ENCODE results near the gene C11orf54.
"Not testable (repeated sequence)": the region's sequence is repeated elsewhere in the genome, so short reads cannot be mapped to it uniquely, and the experiment has no call there.

DNA sequence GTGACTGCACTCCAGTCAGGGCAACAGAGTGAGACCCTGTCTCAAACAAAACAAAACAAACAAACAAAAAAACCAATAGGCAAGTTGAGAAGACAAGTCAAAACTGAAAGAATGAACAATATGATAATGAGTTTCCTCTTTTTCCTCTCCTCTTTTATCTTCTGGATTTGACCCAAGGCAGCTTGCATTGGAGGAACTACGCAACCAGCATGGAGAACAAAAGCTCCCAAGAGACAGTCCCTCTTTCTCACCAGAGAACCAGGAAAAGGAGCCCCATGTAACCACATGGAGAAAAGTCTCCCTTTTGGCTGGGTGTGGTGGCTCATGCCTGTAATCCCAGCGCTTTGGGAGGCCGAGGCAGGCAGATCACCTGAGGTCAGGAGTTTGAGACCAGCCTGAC lies 33.1 kb downstream of the C11orf54 start:
- TF ChIP-seq, protein P1, sequence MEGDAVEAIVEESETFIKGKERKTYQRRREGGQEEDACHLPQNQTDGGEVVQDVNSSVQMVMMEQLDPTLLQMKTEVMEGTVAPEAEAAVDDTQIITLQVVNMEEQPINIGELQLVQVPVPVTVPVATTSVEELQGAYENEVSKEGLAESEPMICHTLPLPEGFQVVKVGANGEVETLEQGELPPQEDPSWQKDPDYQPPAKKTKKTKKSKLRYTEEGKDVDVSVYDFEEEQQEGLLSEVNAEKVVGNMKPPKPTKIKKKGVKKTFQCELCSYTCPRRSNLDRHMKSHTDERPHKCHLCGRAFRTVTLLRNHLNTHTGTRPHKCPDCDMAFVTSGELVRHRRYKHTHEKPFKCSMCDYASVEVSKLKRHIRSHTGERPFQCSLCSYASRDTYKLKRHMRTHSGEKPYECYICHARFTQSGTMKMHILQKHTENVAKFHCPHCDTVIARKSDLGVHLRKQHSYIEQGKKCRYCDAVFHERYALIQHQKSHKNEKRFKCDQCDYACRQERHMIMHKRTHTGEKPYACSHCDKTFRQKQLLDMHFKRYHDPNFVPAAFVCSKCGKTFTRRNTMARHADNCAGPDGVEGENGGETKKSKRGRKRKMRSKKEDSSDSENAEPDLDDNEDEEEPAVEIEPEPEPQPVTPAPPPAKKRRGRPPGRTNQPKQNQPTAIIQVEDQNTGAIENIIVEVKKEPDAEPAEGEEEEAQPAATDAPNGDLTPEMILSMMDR (IDR thresholded peaks at IDR 0.05; ENCODE audit: low read depth, low read length, missing input control), result not testable (repeated sequence)
- not testable (repeated sequence) for TF ChIP-seq RAD21 (IDR thresholded peaks at IDR 0.05); EGR1 (IDR thresholded peaks at IDR 0.05; ENCODE audit: low read depth in 2 of 2); TAF1 (conservative IDR thresholded peaks at IDR 0.05)
- TF ChIP-seq, protein P2, sequence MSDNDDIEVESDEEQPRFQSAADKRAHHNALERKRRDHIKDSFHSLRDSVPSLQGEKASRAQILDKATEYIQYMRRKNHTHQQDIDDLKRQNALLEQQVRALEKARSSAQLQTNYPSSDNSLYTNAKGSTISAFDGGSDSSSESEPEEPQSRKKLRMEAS (IDR thresholded peaks at IDR 0.05), result not testable (repeated sequence)

Data from liver (tissue), 3 donors.